Calu3 (cell line): ENCODE data around the gene MYH16. TPM values are rescaled to one million over a fixed set of nuclear protein-coding genes. Genes with fewer than 3 reads are reported as not detected.
"Not testable (repeated sequence)": the region's sequence is repeated elsewhere in the genome, so short reads cannot be mapped to it uniquely, and the experiment has no call there.

Experiments
- Bru-seq: library from RNA; stranded (reverse); fragments of 400-500 nt; gene quantifications from one replicate; lab custom pipeline; 2021; lab: Mats Ljungman, UMichigan
- BruChase-seq, 2 experiments: library from RNA; stranded (reverse); fragments of 400-500 nt; gene quantifications; one replicate each; lab custom pipeline; 2021; lab: Mats Ljungman, UMichigan
- BruUV-seq: library from RNA; stranded (reverse); fragments of 400-500 nt; replicated peaks from 2 replicates; lab custom pipeline; 2021; lab: Mats Ljungman, UMichigan
- CTCF ChIA-PET: fragments of 300-600 bp; sonication (Branson Sonifier 250); formaldehyde crosslinking; loops from one replicate; lab custom pipeline; 2022; ENCODE audit warnings: antibody characterized with exemption; lab: Charles Lee
- DNase-seq: peaks from one replicate; pipeline ENCODE4 v3.0.0; 2022
- H3K27ac Mint-ChIP-seq: one replicate; pipeline ENCODE4 v1.8.0; 2022; ENCODE audit warnings: mixed read lengths; ENCODE audit not compliant: unreplicated experiment
- H3K27me3 Mint-ChIP-seq: one replicate; pipeline ENCODE4 v1.8.0; 2022; ENCODE audit warnings: mixed read lengths; ENCODE audit not compliant: unreplicated experiment
- H3K36me3 Mint-ChIP-seq: one replicate; pipeline ENCODE4 v1.8.0; 2022; ENCODE audit warnings: mild to moderate bottlenecking, moderate library complexity, mixed read lengths; ENCODE audit not compliant: insufficient read depth, unreplicated experiment
- H3K4me1 Mint-ChIP-seq: one replicate; pipeline ENCODE4 v1.8.0; 2022; ENCODE audit warnings: mild to moderate bottlenecking, low read depth, mixed read lengths; ENCODE audit not compliant: unreplicated experiment
- H3K4me3 Mint-ChIP-seq: one replicate; pipeline ENCODE4 v1.8.0; 2022; ENCODE audit warnings: mild to moderate bottlenecking, low read depth, moderate library complexity, mixed read lengths; ENCODE audit not compliant: unreplicated experiment
- H3K9me3 Mint-ChIP-seq: one replicate; pipeline ENCODE4 v1.8.0; 2022; ENCODE audit warnings: low read depth, mixed read lengths; ENCODE audit not compliant: unreplicated experiment
- CTCF ChIP-seq: fragments of 200-600 bp; IDR thresholded peaks from one replicate; pipeline ENCODE4 v1.8.0; 2022; ENCODE audit warnings: antibody characterized with exemption; ENCODE audit not compliant: unreplicated experiment
- intact Hi-C: fragments of 100-400 bp; cut with micrococcal nuclease; formaldehyde crosslinking; loops from one replicate; pipeline ENCODE4 v1.10.0; 2022; ENCODE audit not compliant: unreplicated experiment
- long read RNA-seq: library from polyadenylated mRNA; stranded (forward); transcript quantifications from one replicate; pipeline ENCODE4 v2.0.0, GENCODE V29; 2022
- total RNA-seq: library from RNA; stranded (reverse); gene quantifications from 2 replicates; pipeline ENCODE4 v1.2.3, GENCODE V29; 2022

MYH16 gene
- total RNA-seq, result 0.61 and 0.97 TPM in 2 replicates
- percentile 12 among the genes with signal in this experiment for Bru-seq, nascent RNA
- BruChase-seq, experiment 1, labeled RNA remaining after a 6-hour chase, result percentile 18 among the genes with signal in this experiment
- BruChase-seq, experiment 2, labeled RNA remaining after a 2-hour chase, result percentile 14 among the genes with signal in this experiment
- long read RNA-seq, partial matches to known transcripts, result 0 of 3 reads
- long read RNA-seq, other reads (novel, unspliced or antisense), result 3 of 3 reads

- peak within 1 kb of the TSS; percentile 18 for H3K4me3 Mint-ChIP-seq
- peaks cover 2% of the 10 kb centered on the region for H3K9me3 Mint-ChIP-seq
- DNase-seq, result peak; percentile 3
- BruUV-seq, result no TSS peak
- H3K27me3 Mint-ChIP-seq, result no peaks in the 10 kb centered on the region
- peaks cover 42% of the 10 kb centered on the region for H3K4me1 Mint-ChIP-seq
- peak within 1 kb of the TSS; percentile 85 for H3K27ac Mint-ChIP-seq
- intact Hi-C loops, result no loop called here
- CTCF ChIA-PET, result no interaction called here
- no peak for TF ChIP-seq CTCF
- H3K36me3 Mint-ChIP-seq, result peaks cover 4% of the 10 kb centered on the region
Measured at GRCh38 chr7:99272476-99273045, at the start of gene MYH16. MYH16 (plus strand) TSS chr7:99272839.

GRCh38 chr7:99224263-99224898, 48.3 kb upstream of the MYH16 start:
- Mint-ChIP-seq H3K4me1 (peaks cover 10% of the 10 kb centered on the region), H3K4me3 (peak overlapping the region; percentile 22), H3K27ac (peak overlapping the region; percentile 89)
- H3K9me3 Mint-ChIP-seq, BruUV-seq, H3K36me3 Mint-ChIP-seq, H3K27me3 Mint-ChIP-seq, intact Hi-C loops: not testable (repeated sequence)
- CTCF ChIA-PET, result interaction anchor here (0.6 kb wide), 1 partner anchor 308 kb away, joined by 10 read pairs; no protein-coding TSS in a partner anchor
- peak; percentile 62 for DNase-seq

GRCh38 chr7:99224899-99225265, 47.8 kb upstream of the MYH16 start:
- TSS peak; percentile 87 for BruUV-seq
- H3K4me3 Mint-ChIP-seq, result peak overlapping the region; percentile 22

GRCh38 chr7:99229234-99229633, 43.4 kb upstream of the MYH16 start:
- no peak for TF ChIP-seq CTCF
- intact Hi-C loops, result no loop called here
- BruUV-seq, result no TSS peak
- Mint-ChIP-seq H3K27me3 (no peaks in the 10 kb centered on the region), H3K9me3 (no peaks in the 10 kb centered on the region), H3K4me3 (no peak overlapping the region), H3K36me3 (peaks cover 8% of the 10 kb centered on the region), H3K27ac (no peak overlapping the region), H3K4me1 (peaks cover 16% of the 10 kb centered on the region)
- CTCF ChIA-PET, result no interaction called here
- no peak for DNase-seq

More at GRCh38 chr7:99224899-99225265, 47.8 kb upstream of the MYH16 start:
- TF ChIP-seq CTCF, result no peak
- no peak for DNase-seq
- H3K27me3 Mint-ChIP-seq, result no peaks in the 10 kb centered on the region
- H3K4me1 Mint-ChIP-seq, result peaks cover 10% of the 10 kb centered on the region
- peak overlapping the region; percentile 89 for H3K27ac Mint-ChIP-seq
- intact Hi-C loops, result no loop called here
- H3K36me3 Mint-ChIP-seq, result peaks cover 5% of the 10 kb centered on the region
- no peaks in the 10 kb centered on the region for H3K9me3 Mint-ChIP-seq
- CTCF ChIA-PET, result interaction anchor here (0.6 kb wide), 1 partner anchor 309 kb away, joined by 10 read pairs; no protein-coding TSS in a partner anchor
